ENCODE results near the gene PANK4.

PANK4 gene

DNA sequence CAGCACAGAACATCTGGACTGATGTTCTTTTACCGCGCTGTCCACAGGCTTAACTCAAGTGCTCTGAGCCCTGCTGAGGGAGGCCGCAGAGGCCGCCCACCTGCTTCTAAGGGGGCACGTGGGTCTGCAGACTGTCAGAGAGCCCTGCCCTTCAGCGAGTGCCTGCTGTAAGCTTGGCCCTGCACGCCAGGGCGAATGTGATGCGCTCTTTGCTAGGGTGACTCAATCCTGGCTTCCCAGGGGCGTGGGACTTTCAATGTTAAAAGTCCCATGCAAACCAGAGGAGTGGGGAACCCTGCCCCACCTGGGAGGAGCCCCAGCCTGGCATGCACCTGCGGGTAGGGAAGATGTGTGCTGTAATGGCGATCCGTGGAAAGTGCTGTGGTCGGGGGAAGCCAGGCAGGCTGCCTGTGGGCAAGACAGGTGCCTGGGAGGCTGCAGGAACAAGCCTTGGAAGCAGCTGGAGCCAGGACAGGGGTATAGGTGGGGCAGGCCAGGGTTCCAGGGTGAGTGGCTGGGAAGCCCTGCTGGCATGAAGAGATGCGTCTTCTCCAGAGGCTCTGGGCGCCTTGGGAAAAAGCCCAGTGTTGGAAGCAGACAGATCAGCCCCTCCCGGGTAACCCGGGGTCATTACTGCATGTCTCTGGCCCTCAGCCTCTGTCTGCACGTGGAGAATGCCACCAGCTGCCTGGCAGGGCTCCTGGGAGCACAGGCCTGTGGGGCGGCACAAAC lies 594 bp upstream of the PANK4 start:
- TF ChIP-seq, protein P1, sequence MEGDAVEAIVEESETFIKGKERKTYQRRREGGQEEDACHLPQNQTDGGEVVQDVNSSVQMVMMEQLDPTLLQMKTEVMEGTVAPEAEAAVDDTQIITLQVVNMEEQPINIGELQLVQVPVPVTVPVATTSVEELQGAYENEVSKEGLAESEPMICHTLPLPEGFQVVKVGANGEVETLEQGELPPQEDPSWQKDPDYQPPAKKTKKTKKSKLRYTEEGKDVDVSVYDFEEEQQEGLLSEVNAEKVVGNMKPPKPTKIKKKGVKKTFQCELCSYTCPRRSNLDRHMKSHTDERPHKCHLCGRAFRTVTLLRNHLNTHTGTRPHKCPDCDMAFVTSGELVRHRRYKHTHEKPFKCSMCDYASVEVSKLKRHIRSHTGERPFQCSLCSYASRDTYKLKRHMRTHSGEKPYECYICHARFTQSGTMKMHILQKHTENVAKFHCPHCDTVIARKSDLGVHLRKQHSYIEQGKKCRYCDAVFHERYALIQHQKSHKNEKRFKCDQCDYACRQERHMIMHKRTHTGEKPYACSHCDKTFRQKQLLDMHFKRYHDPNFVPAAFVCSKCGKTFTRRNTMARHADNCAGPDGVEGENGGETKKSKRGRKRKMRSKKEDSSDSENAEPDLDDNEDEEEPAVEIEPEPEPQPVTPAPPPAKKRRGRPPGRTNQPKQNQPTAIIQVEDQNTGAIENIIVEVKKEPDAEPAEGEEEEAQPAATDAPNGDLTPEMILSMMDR (conservative IDR thresholded peaks at IDR 0.05) = no peak
- TF ChIP-seq ZFX (IDR thresholded peaks at IDR 0.05) = no peak
- H3K27ac ChIP-seq = peak overlapping the region; percentile 85

DNA sequence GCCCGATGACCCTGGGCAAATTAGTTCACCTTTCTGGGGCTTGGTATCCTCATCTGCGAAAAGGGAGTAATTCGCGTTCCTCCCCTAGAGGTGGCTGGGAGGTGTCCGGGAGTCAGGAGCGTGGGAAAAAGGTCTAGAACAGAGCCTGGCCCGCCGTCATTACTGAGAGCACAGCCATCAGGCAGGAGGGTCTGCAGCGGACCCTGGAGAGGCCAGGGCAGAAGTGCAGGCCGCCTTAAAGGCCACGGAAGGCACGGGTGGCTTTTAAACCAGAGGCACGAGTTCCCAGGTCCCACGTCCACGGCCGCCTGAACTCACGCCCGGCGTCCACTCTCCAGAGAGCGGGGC lies 850 bp downstream of the PANK4 start:
- TF ChIP-seq, protein P1 (conservative IDR thresholded peaks at IDR 0.05) = no peak
- no peak for TF ChIP-seq ZFX (IDR thresholded peaks at IDR 0.05)
- peak overlapping the region; percentile 85 for H3K27ac ChIP-seq

DNA sequence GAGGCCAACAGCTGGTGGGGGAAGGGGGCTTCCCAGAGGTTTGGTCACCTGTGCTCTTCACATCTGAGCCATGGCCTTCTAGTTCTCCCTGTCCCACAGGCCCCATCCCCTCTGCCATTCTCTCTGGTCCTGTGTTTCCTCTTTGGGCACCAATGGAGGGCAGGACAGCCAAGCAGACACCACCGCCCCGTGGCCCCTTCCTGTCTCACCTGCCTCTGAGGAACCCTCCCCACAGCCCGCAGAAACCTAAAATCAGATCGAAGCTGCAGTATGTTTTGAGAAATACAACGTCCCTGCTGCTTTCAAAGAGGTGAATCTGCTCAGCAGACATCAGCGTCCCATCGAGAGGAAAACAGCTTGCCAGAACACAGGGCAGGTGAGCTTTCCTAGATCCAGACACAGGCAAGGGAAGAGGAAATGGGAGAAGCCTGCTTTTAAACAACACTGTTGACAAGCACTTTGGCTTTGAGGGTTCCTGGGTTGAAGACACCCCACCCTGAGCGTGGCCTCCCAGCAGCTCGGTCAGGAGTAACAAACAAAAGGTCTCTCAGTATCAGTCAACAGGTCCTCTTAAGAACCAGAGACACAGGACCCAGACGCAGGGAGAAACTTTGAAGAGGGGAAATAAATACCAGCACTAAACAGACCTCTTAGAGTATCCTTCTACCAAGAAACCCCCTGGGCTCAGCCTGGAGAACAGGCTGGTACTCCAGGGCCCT lies 2.3 kb downstream of the PANK4 start:
- H3K27ac ChIP-seq = peak overlapping the region; percentile 85
- TF ChIP-seq, protein P1 (conservative IDR thresholded peaks at IDR 0.05) = no peak
- TF ChIP-seq ZFX (IDR thresholded peaks at IDR 0.05) = no peak

DNA sequence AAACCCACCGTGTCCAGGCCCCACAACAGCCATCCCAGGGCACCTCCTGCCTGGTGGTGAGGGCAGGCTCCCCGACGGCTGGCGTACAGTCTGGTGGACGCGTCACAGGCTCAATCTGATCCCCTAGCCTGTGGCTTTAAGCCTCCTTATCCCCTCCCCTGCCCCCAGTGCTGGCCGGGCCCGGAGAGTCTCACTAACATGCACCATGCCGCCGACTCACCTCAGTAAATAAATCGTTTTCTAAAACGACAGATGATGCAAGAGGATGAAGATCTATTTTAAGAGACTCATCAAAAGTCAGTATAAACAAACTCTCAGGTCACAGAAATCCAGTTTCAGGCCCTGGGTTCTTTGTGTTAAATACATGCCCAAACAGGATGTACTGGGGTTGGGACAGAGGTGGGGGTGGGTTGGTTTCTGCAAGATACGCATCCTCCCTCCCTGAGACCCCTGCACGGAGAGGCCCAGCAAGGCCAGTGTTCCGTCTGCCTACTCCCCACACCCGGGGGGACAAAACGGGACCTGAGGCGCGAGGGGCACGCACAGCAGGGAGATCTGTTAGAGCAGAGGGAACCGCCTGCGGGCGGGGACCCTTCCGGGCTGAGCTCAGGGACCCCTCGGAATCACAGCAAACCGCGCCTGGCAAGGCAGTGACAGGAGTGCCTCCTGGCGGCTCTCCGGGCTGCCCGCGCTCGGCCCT lies 3.1 kb downstream of the PANK4 start:
- TF ChIP-seq ZFX (IDR thresholded peaks at IDR 0.05) = no peak
- TF ChIP-seq, protein P1 (conservative IDR thresholded peaks at IDR 0.05) = no peak
- H3K27ac ChIP-seq = peak overlapping the region; percentile 85

DNA sequence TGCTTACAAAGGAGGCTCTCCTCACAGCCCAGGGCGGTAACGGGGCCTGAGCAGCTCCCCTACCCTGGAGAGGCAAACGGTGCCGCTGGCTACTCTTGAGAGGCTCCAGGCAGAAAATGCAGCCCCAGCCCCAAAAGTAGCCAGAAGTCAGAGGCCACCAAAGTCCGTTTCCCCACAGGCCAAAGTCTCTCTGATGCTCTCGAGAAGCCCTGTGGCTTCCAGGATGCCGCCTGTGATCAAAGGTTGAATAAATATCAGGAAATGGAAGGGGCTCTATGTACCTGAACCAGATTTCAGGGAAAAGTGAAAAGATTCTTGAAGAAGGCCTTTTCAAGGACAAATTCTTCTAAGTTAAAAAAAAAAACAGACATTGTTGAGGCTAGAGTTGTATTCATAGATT lies 4.2 kb downstream of the PANK4 start:
- H3K27ac ChIP-seq = no peak overlapping the region
- TF ChIP-seq, protein P1 (conservative IDR thresholded peaks at IDR 0.05) = no peak

DNA sequence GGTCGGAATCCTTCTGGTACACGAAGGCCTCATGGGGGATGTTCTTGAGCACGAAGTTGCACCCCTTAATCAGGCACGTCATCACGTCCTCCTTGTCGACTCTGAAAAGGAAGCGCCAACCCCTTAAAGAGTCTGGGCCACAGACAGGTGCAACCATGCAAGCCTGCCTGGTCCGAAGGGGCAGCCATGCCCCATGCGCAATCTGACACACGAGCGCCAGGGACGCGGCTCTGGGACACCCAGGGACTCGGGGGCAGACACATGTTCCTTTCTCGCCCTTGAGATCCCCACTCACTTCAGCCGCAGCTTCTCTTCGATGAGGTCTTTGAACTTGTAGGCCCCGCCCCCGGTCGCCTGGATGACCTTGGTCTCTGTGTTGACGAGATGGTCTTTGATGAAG lies 5.6 kb downstream of the PANK4 start:
- TF ChIP-seq, protein P1 (conservative IDR thresholded peaks at IDR 0.05) = no peak
- no peak for TF ChIP-seq ZFX (IDR thresholded peaks at IDR 0.05)

DNA sequence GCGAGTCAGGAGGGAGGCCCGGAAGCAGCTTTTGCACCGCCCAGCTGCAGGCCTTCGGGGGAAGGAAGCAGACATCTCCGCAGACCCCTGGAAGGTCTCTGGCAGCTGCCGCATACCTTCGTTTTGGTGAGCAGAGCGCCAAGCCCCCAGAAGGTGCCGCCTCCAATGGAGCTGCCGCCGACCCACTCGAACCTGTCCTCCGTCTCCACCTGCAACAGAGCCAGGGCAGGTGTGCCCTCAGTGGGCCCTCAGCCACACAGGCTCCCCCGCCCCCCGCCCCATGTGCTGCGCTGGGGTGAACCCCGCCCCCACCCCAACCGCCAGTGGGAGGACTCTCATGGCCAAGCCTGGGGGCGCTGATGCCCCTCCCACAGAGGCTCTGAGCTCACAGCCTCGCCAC lies 6.2 kb downstream of the PANK4 start:
- H3K27ac ChIP-seq = no peak overlapping the region
- TF ChIP-seq, protein P1 (conservative IDR thresholded peaks at IDR 0.05) = no peak
- no peak for TF ChIP-seq ZFX (IDR thresholded peaks at IDR 0.05)

More for the DNA sequence above, 5.6 kb downstream of the PANK4 start:
- no peak overlapping the region for H3K27ac ChIP-seq

Measured in C4-2B (cell line).